NCI-H748 treated with DMSO at 0.1 percent for 48 hours (cell line): Measurements from ENCODE around the gene ARFIP1.
"Not testable (repeated sequence)": the region's sequence is repeated elsewhere in the genome, so short reads cannot be mapped to it uniquely, and the experiment has no call there.

ENCODE experiments used
- DNase-seq: peaks from one replicate; lab custom pipeline; 2025; lab: John Stamatoyannopoulos, UW

ARFIP1 gene, protein sequence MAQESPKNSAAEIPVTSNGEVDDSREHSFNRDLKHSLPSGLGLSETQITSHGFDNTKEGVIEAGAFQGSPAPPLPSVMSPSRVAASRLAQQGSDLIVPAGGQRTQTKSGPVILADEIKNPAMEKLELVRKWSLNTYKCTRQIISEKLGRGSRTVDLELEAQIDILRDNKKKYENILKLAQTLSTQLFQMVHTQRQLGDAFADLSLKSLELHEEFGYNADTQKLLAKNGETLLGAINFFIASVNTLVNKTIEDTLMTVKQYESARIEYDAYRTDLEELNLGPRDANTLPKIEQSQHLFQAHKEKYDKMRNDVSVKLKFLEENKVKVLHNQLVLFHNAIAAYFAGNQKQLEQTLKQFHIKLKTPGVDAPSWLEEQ

DNA sequence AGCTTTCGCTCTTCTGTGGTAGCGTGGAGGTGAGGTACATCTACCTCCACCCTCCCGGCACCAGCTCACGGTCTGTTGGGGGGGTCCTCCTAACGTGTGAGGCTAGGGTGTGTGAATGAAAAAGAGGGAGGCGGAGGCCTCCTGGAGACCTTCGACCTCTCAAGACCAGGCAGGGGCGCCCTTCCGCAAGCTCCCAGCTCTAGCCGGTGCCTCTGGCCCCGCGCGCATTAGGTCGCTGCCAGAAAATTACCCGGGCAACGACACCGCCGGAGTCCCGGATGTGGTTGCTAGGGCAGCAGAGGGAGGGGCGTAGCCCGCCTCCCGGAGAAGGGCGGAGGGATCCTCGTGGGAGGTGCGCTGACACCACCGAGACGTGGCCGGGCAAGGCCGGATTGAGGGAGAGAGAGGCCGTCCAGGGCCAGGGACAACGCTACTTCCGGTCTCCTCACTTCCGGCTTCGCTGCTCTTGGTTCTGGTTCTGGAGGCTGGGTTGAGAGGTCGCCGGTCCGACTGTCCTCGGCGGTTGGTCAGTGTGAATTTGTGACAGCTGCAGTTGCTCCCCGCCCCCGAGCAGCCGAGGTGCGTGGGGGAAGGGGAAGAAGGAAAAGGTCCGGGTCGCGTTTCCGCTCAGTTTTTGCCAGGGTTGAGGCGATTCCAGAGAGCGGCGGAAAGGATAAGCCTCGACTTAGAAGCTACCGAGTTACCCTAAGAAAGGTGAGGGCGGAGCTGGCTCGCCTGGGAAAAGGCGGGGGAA lies at the start of gene ARFIP1, which contains the start of gene TIGD4:
ARFIP1 (plus strand) TSS at position 442 of the 754 bp plus-strand sequence. CDS start 49,680 bp downstream, outside the sequence.
TIGD4 (minus strand) TSS at position 218 of the 754 bp plus-strand sequence. CDS start 8,726 bp downstream, outside the sequence.
- DNase-seq, result peak; percentile 84

DNA sequence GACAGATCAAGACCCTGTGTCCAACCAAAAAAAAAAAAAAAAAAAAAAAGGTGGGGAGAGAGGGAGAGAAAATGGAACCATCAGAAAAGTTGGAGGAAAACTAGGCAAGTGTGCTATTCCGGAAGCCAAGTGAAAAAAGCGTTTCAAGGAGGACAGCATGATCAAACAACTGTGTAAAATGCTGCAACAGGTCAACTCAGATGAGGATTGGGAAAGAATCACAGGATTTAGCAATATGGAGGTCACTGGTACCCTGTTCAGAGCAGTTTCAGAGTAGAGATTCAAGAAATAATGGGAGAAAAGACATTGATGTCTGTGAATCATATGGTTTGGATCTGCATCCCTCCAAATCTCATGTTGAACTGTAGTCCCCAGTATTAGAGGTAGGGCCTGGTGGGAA lies 47.8 kb upstream of the ARFIP1 start:
- DNase-seq, result no peak

DNA sequence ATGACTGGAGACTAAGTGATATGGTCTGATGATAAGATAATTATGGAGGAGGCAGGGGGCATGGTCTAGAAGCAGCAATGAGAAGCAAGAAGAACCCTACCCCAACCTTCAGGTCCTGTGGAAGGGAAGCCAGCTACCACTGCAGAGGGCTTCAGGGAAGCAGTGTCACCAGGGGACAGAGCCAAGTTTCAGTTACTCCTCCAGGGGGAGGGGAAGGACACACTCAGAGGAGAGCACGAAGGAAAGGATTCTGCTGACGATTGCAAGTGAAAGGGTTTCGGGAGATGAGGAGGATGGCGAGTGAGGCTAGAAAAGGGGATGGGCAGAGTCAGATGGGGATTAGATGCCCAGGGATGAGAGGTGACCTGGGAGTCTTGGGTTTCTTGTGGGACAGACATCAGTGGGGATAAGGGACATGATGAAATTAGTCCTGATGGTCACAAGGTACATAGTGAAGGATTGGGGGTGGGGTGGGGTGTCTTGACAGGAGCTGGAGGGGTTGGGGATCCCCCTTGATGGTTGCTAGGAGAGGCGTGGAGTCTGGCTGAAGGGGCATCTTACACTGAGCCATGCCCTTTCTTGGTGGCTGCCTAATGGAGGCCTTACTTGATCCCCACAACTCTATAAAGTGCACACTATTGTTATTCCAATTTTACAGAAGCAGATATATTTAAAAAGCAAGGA lies 45.6 kb upstream of the ARFIP1 start:
- DNase-seq, result no peak

DNA sequence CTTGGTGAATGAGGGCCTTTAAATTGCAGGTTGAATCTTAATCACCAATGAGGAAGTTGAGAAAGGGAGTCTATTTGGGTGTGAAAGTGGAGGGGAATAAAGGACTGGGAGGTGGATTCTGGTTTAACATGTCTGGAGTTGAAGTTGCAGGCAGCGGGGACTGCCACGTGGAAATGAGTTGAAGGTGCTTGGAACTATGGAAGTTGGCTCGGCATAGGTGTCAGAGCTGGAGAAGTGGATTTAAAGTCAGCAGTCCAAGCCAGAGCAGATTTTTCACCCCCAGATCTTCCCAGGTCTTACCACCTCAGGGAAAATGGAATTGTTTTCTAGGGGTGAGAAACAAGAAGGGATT lies 45.1 kb upstream of the ARFIP1 start:
- no peak for DNase-seq

GRCh38 chr4:152735396-152735859 lies 44.3 kb upstream of the ARFIP1 start:
- DNase-seq, result peak; percentile 1

- DNase-seq, result no peak
Observed at GRCh38 chr4:152735906-152736305, 43.8 kb upstream of the ARFIP1 start.

DNA sequence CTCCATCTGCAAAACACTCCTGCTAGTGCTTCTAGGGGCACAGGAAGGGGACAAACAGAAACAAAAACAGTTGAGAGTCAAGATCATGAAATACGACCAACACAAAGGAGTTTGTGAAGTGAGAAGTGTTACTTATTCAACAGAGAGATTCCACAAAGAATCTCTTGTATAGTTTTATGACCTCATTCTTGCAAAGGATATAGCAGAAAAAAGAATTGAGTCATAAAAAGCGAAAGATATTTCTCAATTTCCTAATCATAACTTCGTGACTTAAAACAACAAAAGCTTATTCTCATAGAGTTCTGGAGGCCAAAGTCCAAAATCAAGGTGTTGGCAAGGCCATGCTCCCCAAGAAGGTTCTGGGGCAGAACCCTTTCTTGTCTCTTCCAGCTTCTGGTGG lies 40.9 kb upstream of the ARFIP1 start:
- no peak for DNase-seq

- no peak for DNase-seq
Observed at GRCh38 chr4:152747444-152747843, 32.3 kb upstream of the ARFIP1 start.

- DNase-seq, result no peak
Observed at GRCh38 chr4:152748619-152749018, 31.1 kb upstream of the ARFIP1 start.

- DNase-seq, result no peak
Observed at GRCh38 chr4:152763796-152764195, 16.0 kb upstream of the ARFIP1 start.

GRCh38 chr4:152765069-152765737 lies 14.6 kb upstream of the ARFIP1 start:
- DNase-seq, result not testable (repeated sequence)

GRCh38 chr4:152771741-152772533 lies 7.8 kb upstream of the ARFIP1 start:
- DNase-seq, result no peak

DNA sequence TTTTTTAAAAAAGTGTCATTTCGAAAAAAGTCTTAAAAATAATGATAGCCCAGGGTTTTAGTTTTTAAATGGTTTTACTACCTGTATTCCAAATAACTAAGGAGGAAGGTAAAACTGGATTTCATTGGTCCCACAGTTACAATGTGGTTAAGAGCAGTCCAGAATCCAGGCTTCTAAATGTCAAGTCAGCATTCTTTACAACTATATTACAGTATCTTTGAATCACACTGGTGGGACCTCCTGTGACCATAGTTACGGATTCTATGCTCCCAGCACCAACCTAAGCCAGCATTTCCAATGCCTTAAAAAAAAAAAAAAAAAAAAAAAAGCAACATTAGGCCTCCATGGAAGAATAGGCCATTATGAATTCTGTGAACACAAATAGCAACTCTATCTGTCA lies 6.4 kb upstream of the ARFIP1 start:
- DNase-seq, result no peak

GRCh38 chr4:152773953-152774352 lies 5.8 kb upstream of the ARFIP1 start:
- DNase-seq, result no peak

GRCh38 chr4:152776352-152776751 lies 3.4 kb upstream of the ARFIP1 start:
- no peak for DNase-seq

DNA sequence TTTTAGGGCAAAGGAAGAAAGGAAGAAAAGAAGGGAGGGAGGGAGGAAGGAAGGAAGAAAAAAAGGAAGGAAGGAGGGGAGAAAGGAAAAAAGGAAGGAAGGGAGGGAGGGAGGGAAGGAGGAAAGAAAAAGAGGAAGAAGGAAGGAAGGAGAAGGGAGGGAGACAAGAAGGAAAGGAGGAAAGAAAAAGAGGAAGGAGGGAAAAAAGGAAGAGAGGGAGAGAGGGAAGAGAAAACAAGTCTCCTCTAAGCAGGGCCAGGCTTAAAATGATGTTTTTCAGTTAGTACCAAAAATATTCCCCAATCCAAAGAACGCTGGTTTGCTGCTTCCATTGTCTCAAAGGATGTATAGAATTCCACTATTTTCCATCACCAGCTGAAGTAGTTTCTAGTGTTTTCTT lies 2.3 kb upstream of the ARFIP1 start:
- no peak for DNase-seq

- DNase-seq, result no peak
Observed at GRCh38 chr4:152778656-152779512, 870 bp upstream of the ARFIP1 start.

DNA sequence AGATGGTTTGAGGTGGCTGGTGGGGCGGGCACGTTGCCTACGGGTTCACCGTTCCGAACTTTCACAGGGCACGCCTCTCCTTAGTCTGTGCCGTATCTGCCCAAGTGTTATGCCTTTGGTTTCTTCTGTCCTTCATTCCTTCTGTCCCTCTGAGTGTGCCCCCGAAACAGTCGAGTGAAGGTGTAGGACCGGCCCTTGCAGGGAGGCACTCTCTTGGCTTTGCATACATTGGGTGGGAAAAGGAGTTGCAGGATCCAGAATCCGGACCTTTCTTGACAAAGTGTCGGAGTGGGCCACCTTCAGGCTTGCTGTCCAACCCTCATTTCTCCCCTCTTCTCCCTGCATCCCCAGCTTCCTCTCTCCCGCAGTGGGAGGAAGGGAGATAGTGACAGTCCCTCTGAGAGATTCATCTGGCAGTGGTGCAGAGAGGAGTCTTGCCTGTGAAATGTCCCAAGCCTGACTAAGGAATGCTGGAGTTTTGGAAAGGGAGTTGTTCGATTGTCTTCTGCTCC lies 569 bp downstream of the ARFIP1 start:
- no peak for DNase-seq

DNA sequence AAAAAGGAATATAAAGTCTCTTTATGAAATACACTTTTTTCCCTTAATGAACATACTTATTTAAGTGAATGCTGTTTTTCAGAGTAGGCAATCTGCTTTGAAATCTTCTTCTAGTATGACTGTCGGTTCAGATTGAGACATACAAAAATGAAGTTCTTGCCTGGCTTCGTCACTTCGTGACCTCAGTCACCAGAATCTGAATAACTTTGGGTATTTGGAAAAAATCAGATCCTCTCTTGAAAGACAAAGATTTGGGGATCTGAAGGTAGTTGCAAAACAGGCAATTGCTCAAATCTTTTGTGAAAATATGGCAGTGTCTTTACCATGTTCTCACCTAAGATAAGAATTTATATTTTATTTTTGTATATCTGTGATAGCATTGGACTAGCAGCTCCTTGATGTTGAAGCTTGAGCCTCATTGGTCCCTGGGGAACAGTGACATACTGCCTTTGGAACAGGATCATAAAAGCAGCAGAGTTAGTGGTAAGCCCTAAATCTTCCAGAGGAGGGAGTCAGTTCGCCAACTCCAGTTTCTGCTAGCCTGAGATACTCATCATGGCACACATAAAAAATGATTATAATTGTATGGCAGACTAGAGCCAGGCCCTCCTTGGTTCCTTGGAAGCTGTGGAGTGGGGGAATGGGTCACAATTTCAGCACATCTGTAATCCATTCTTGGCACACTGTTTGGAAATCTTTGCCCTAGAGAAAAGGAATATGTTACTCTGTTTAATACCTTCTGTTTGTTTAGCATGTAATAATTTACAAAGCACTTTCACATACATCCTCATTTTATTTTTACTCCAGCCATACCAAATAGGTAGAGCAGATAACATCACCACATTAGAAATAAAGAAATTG lies 5.0 kb downstream of the ARFIP1 start:
- DNase-seq, result no peak
